Measurements from ENCODE around the gene BHLHE23. TPM values are rescaled to one million over a fixed set of nuclear protein-coding genes. Genes with fewer than 3 reads are reported as not detected.

The BHLHE23 gene
- total and polyA plus RNA-seq, 11 donors, result not detected

GRCh38 chr20:63007646-63008488 is 1.1 kb upstream of the BHLHE23 start:
- DNase-seq (no peak), ATAC-seq (no peak)
- Histone ChIP-seq H3K4me3 (peak overlapping the region in 1 of 12 donors; percentile 18), H3K36me3 (no peaks in the 10 kb centered on the region), H3K27me3 (peaks cover 67 to 98% (median 94%) of the 10 kb centered on the region in 9 donors), H3K27ac (no peak overlapping the region), H3K4me1 (peaks cover 0 to 43% (median 17%) of the 10 kb centered on the region in 12 donors), H3K9me3 (peaks cover 0 to 7% (median under 1%) of the 10 kb centered on the region in 12 donors)
- 14 to 29% (median 16%) methylated on average over 34 to 46 of the region's 46 CpGs for WGBS, 4 donors
- intact Hi-C loops (cut with DNase I), result loop anchor here (1.0 to 10.0 kb wide), 10 partner anchors 35 to 333 kb away; no protein-coding TSS in a partner anchor
- TF ChIP-seq CTCF (IDR thresholded peaks at IDR 0.05) (no peak), POLR2A (IDR thresholded peaks at IDR 0.05) (no peak)

- ATAC-seq, result no peak
- WGBS, 4 donors, result 2 to 7% (median 4%) methylated on average over 10 to 24 of the region's 24 CpGs
- intact Hi-C loops (cut with DNase I), result loop anchor here in 6 of 10 donors (5.0 to 10.0 kb wide), 6 partner anchors 103 to 333 kb away; no protein-coding TSS in a partner anchor
Observed at GRCh38 chr20:63007360-63007645, 539 bp upstream of the BHLHE23 start.

GRCh38 chr20:63005862-63006539 is 763 bp downstream of the BHLHE23 start:
- H3K9me3 ChIP-seq, result no peaks in the 10 kb centered on the region
- peak overlapping the region in 2 of 12 donors; percentile 3 to 32 for H3K4me3 ChIP-seq
- no peak for DNase-seq
- intact Hi-C loops (cut with DNase I), result loop anchor here in 6 of 10 donors (5.0 to 10.0 kb wide), 6 partner anchors 101 to 331 kb away; no protein-coding TSS in a partner anchor
- H3K36me3 ChIP-seq, result no peaks in the 10 kb centered on the region
- peaks cover 0 to 43% (median 17%) of the 10 kb centered on the region in 12 donors for H3K4me1 ChIP-seq
- peaks cover 65 to 100% (median 93%) of the 10 kb centered on the region in 9 donors for H3K27me3 ChIP-seq
- no peak for ATAC-seq
- no peak overlapping the region for H3K27ac ChIP-seq
- WGBS, 4 donors, result 1 to 5% (median 3%) methylated on average over 48 to 90 of the region's 90 CpGs
- TF ChIP-seq CTCF (IDR thresholded peaks at IDR 0.05) (peak in 1 of 12 donors; percentile 10), POLR2A (IDR thresholded peaks at IDR 0.05) (no peak)

More at GRCh38 chr20:63007360-63007645, 539 bp upstream of the BHLHE23 start:
- peaks cover 0 to 43% (median 17%) of the 10 kb centered on the region in 12 donors for H3K4me1 ChIP-seq
- no peak overlapping the region for H3K27ac ChIP-seq
- H3K9me3 ChIP-seq, result peaks cover 0 to 1% (median 0%) of the 10 kb centered on the region in 12 donors
- H3K4me3 ChIP-seq, result peak overlapping the region in 3 of 12 donors; percentile 17 to 32 (median 18)
- H3K27me3 ChIP-seq, result peaks cover 65 to 98% (median 94%) of the 10 kb centered on the region in 9 donors
- H3K36me3 ChIP-seq, result no peaks in the 10 kb centered on the region
- DNase-seq, result no peak
- TF ChIP-seq CTCF (IDR thresholded peaks at IDR 0.05) (no peak), POLR2A (IDR thresholded peaks at IDR 0.05) (no peak)

Data from heart left ventricle (tissue), 16 donors.